ENCODE results near the gene PCSK1N.
"Not testable (repeated sequence)": the region's sequence is repeated elsewhere in the genome, so short reads cannot be mapped to it uniquely, and the experiment has no call there.

- TF ChIP-seq CTCF (IDR thresholded peaks at IDR 0.05; ENCODE audit: low read depth, low read length); POLR2A (IDR thresholded peaks at IDR 0.05; ENCODE audit: extremely low read depth, insufficient read length); MAX (IDR thresholded peaks at IDR 0.05; ENCODE audit: low read depth, low read length); MYC (IDR thresholded peaks at IDR 0.05; ENCODE audit: low read depth, low read length): not testable (repeated sequence)
Measured at GRCh38 chrX:48819394-48819793, 16.0 kb downstream of the PCSK1N start.
